Natural killer cell (primary cell): Measurements from ENCODE around the gene MYBPC2. TPM values are rescaled to one million over a fixed set of nuclear protein-coding genes. Genes with fewer than 3 reads are reported as not detected.

Experiments used
- ATAC-seq, 3 donors: fragments of 150-1000 bp in 2 of 3; fragments of 200-7000 bp in 1 of 3; cut with Tn5 transposase; 1 replicate in 1 of 3; 2 replicates in 2 of 3; pipeline ENCODE4 v1.10.0; 2021; ENCODE audit warnings: mild to moderate bottlenecking in 2 of 3, moderate library complexity in 2 of 3
- DNase-seq, 2 donors: peaks; one replicate each; pipeline versions ENCODE4 v3.0.0 to v3.0.0-alpha.2; 2013 to 2021; ENCODE audit warnings: mixed read lengths in 1 of 2
- H3K27ac ChIP-seq: one replicate; pipeline ENCODE4 v1.5.1; 2013; ENCODE audit warnings: mild to moderate bottlenecking, low read length
- H3K27me3 ChIP-seq: one replicate; pipeline ENCODE4 v1.6.1; 2013; ENCODE audit warnings: low read length; ENCODE audit not compliant: control insufficient read depth, insufficient read depth
- H3K36me3 ChIP-seq: one replicate; pipeline ENCODE4 v1.6.1; 2013; ENCODE audit warnings: low read length; ENCODE audit not compliant: control insufficient read depth, insufficient read depth
- H3K4me1 ChIP-seq: one replicate; pipeline ENCODE4 v1.6.1; 2013; ENCODE audit warnings: low read length; ENCODE audit not compliant: control insufficient read depth, insufficient read depth
- H3K4me3 ChIP-seq: one replicate; pipeline ENCODE4 v1.5.1; 2013; ENCODE audit warnings: low read length
- H3K9me3 ChIP-seq: one replicate; pipeline ENCODE4 v1.6.1; 2013; ENCODE audit warnings: low read length; ENCODE audit not compliant: control insufficient read depth, insufficient read depth
- H3K27ac Mint-ChIP-seq, 2 donors: one replicate each; pipeline ENCODE4 v1.8.0; 2022; ENCODE audit warnings: mild to moderate bottlenecking in 2 of 2, mixed read lengths in 2 of 2, moderate library complexity in 1 of 2
- H3K27me3 Mint-ChIP-seq, 2 donors: one replicate each; pipeline ENCODE4 v1.8.0; 2022; ENCODE audit warnings: low read depth in 2 of 2, mixed read lengths in 2 of 2
- H3K36me3 Mint-ChIP-seq: one replicate; pipeline ENCODE4 v1.8.0; 2022; ENCODE audit warnings: mixed read lengths
- H3K4me1 Mint-ChIP-seq, 2 donors: one replicate each; pipeline ENCODE4 v1.8.0; 2022; ENCODE audit warnings: mixed read lengths in 2 of 2
- H3K4me3 Mint-ChIP-seq: one replicate; pipeline ENCODE4 v1.8.0; 2022; ENCODE audit warnings: mild to moderate bottlenecking, moderate library complexity, mixed read lengths
- H3K9me3 Mint-ChIP-seq, 2 donors: one replicate each; pipeline ENCODE4 v1.8.0; 2022; ENCODE audit warnings: mixed read lengths in 2 of 2
- WGBS: methylation state at CpG from one replicate; pipeline ENCODE4 v1.1.7; 2013; ENCODE audit warnings: missing lambda C conversion rate; ENCODE audit not compliant: insufficient coverage; 5-methylcytosine and 5-hydroxymethylcytosine counted together
- intact Hi-C: fragments of 100-400 bp; cut with micrococcal nuclease; formaldehyde crosslinking; loops from one replicate; pipeline ENCODE4 v1.14.2; 2022
- total RNA-seq, 4 donors: library from RNA; stranded (reverse); fragments of 120-200 nt in 1 of 4; gene quantifications; one replicate each; pipeline versions ENCODE4 v1.2.3 to v1.2.4, GENCODE V29; 2013 to 2022
- TF ChIP-seq, protein P1 (sequence below): fragments of 200-600 bp; IDR thresholded peaks from one replicate; pipeline ENCODE4 v1.8.0; 2022; ENCODE audit warnings: antibody characterized with exemption

MYBPC2 gene
- total RNA-seq, 3 donors from 2014 or later (not counting 1 experiment from before 2014, with no cell fraction given): 0.09 to 0.15 TPM; not detected in 1

GRCh38 chr19:50488389-50489194 is 55.9 kb downstream of the MYBPC2 start:
- H3K27ac Mint-ChIP-seq: no peak overlapping the region
- no peaks in the 10 kb centered on the region for H3K36me3 Mint-ChIP-seq
- ATAC-seq: no peak
- no peaks in the 10 kb centered on the region for H3K27me3 Mint-ChIP-seq
- H3K9me3 ChIP-seq: no peaks in the 10 kb centered on the region
- H3K27me3 ChIP-seq: no peaks in the 10 kb centered on the region
- H3K27ac ChIP-seq: no peak overlapping the region
- H3K4me3 ChIP-seq: no peak overlapping the region
- H3K36me3 ChIP-seq: no peaks in the 10 kb centered on the region
- 47% methylated on average over 13 of the region's 13 CpGs for WGBS
- H3K9me3 Mint-ChIP-seq: no peaks in the 10 kb centered on the region
- TF ChIP-seq, protein P1, sequence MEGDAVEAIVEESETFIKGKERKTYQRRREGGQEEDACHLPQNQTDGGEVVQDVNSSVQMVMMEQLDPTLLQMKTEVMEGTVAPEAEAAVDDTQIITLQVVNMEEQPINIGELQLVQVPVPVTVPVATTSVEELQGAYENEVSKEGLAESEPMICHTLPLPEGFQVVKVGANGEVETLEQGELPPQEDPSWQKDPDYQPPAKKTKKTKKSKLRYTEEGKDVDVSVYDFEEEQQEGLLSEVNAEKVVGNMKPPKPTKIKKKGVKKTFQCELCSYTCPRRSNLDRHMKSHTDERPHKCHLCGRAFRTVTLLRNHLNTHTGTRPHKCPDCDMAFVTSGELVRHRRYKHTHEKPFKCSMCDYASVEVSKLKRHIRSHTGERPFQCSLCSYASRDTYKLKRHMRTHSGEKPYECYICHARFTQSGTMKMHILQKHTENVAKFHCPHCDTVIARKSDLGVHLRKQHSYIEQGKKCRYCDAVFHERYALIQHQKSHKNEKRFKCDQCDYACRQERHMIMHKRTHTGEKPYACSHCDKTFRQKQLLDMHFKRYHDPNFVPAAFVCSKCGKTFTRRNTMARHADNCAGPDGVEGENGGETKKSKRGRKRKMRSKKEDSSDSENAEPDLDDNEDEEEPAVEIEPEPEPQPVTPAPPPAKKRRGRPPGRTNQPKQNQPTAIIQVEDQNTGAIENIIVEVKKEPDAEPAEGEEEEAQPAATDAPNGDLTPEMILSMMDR: no peak
- DNase-seq: no peak
- intact Hi-C loops: no loop called here
- peaks cover 12% of the 10 kb centered on the region for H3K4me1 ChIP-seq
- peaks cover 5 to 42% of the 10 kb centered on the region in 2 donors for H3K4me1 Mint-ChIP-seq
- no peak overlapping the region for H3K4me3 Mint-ChIP-seq

GRCh38 chr19:50489461-50490011 is 56.8 kb downstream of the MYBPC2 start:
- ATAC-seq (no peak), DNase-seq (no peak)
- no peaks in the 10 kb centered on the region for H3K9me3 Mint-ChIP-seq
- no peaks in the 10 kb centered on the region for H3K36me3 Mint-ChIP-seq
- Histone ChIP-seq H3K4me1 (peaks cover 12% of the 10 kb centered on the region), H3K36me3 (no peaks in the 10 kb centered on the region), H3K4me3 (no peak overlapping the region), H3K9me3 (no peaks in the 10 kb centered on the region), H3K27ac (no peak overlapping the region), H3K27me3 (no peaks in the 10 kb centered on the region)
- H3K27ac Mint-ChIP-seq: no peak overlapping the region
- TF ChIP-seq, protein P1: no peak
- H3K4me1 Mint-ChIP-seq: peaks cover 5 to 42% of the 10 kb centered on the region in 2 donors
- WGBS: 90% methylated on average over 24 of the region's 24 CpGs
- H3K4me3 Mint-ChIP-seq: no peak overlapping the region
- H3K27me3 Mint-ChIP-seq: no peaks in the 10 kb centered on the region
- intact Hi-C loops: no loop called here

DNA sequence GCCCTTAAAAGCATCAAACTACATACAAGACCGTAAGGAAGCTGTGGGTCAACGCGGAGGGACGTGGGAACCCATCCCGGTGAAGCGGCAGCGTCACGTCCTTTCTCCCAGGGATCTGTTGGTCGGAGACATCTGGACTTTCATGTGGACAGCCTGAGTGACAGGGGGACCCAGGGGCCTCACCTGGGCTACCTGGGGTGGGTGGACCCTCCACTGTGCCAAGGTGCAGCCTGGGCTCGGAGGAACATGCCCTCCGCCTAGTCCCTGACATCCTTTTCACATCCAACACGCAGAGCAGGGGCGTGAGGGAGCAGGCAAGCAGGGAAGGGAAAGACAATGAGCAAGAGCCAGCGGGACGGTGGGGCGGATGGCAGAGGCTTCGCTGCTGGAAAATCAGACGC is 57.7 kb downstream of the MYBPC2 start:
- intact Hi-C loops: no loop called here
- DNase-seq (no peak), ATAC-seq (no peak)
- no peaks in the 10 kb centered on the region for H3K27me3 ChIP-seq
- 98% methylated on average over 17 of the region's 18 CpGs for WGBS
- no peaks in the 10 kb centered on the region for H3K9me3 Mint-ChIP-seq
- H3K27ac Mint-ChIP-seq: no peak overlapping the region
- no peaks in the 10 kb centered on the region for H3K27me3 Mint-ChIP-seq
- H3K9me3 ChIP-seq: no peaks in the 10 kb centered on the region
- no peak overlapping the region for H3K27ac ChIP-seq
- no peaks in the 10 kb centered on the region for H3K36me3 ChIP-seq
- H3K4me3 Mint-ChIP-seq: no peak overlapping the region
- H3K4me1 Mint-ChIP-seq: peaks cover 5 to 39% of the 10 kb centered on the region in 2 donors
- TF ChIP-seq, protein P1: no peak
- no peak overlapping the region for H3K4me3 ChIP-seq
- no peaks in the 10 kb centered on the region for H3K36me3 Mint-ChIP-seq
- peaks cover 12% of the 10 kb centered on the region for H3K4me1 ChIP-seq
